Trophoblast cell (in vitro differentiated cells and primary cell): ENCODE data around the gene SYT1.
A peak's percentile ranks its signal among the peaks of the same experiment; 100 is the strongest.

ENCODE experiments used
- DNase-seq, 2 donors: peaks; one replicate each; pipeline ENCODE4 v3.0.0-alpha.2; 2016
- H2AFZ ChIP-seq: 2 replicates; pipeline ENCODE4 v1.6.1; 2013; ENCODE audit warnings: low read length, moderate library complexity, mild to moderate bottlenecking; ENCODE audit not compliant: insufficient read depth, poor library complexity
- H2AK5ac ChIP-seq: 2 replicates; pipeline ENCODE4 v1.6.1; 2013; ENCODE audit warnings: mild to moderate bottlenecking, low read length
- H2BK120ac ChIP-seq: 2 replicates; pipeline ENCODE4 v1.6.1; 2013; ENCODE audit warnings: low read length, mild to moderate bottlenecking, moderate library complexity; ENCODE audit not compliant: insufficient read depth, poor library complexity
- H2BK12ac ChIP-seq: 2 replicates; pipeline ENCODE4 v1.6.1; 2013; ENCODE audit warnings: mild to moderate bottlenecking, low read length, moderate library complexity
- H2BK5ac ChIP-seq: 2 replicates; pipeline ENCODE4 v1.6.1; 2013; ENCODE audit warnings: low read length, low read depth, moderate library complexity, mild to moderate bottlenecking; ENCODE audit not compliant: poor library complexity
- H3K14ac ChIP-seq: 2 replicates; pipeline ENCODE4 v1.6.1; 2013; ENCODE audit warnings: mild to moderate bottlenecking, low read length
- H3K18ac ChIP-seq: 2 replicates; pipeline ENCODE4 v1.6.1; 2013; ENCODE audit warnings: mild to moderate bottlenecking, low read length
- H3K23ac ChIP-seq: 2 replicates; pipeline ENCODE4 v1.6.1; 2013; ENCODE audit warnings: low read length
- H3K27ac ChIP-seq: 2 replicates; pipeline ENCODE4 v1.5.1; 2013; ENCODE audit warnings: low read depth, mild to moderate bottlenecking, inconsistent platforms, low read length, moderate library complexity
- H3K27me3 ChIP-seq: 2 replicates; pipeline ENCODE4 v1.6.1; 2013; ENCODE audit warnings: inconsistent platforms, mild to moderate bottlenecking, low read length, moderate library complexity; ENCODE audit not compliant: insufficient read depth
- H3K36me3 ChIP-seq, 2 experiments: 1 replicate in 1 of 2; 2 replicates in 1 of 2; pipeline ENCODE4 v1.6.1; 2013; ENCODE audit warnings: low read length in 2 of 2, mild to moderate bottlenecking in 2 of 2, moderate library complexity in 1 of 2; ENCODE audit not compliant: insufficient read depth in 2 of 2, control insufficient read depth in 1 of 2
- H3K4ac ChIP-seq: 2 replicates; pipeline ENCODE4 v1.6.1; 2013; ENCODE audit warnings: low read depth, mild to moderate bottlenecking, low read length, moderate library complexity
- H3K4me1 ChIP-seq, 2 experiments: 1 replicate in 1 of 2; 2 replicates in 1 of 2; pipeline ENCODE4 v1.6.1; 2013; ENCODE audit warnings: low read length in 2 of 2, mild to moderate bottlenecking in 2 of 2, moderate library complexity in 1 of 2; ENCODE audit not compliant: insufficient read depth in 2 of 2, control insufficient read depth in 1 of 2
- H3K4me2 ChIP-seq: 2 replicates; pipeline ENCODE4 v1.6.1; 2013; ENCODE audit warnings: inconsistent platforms, mild to moderate bottlenecking, low read length, moderate library complexity
- H3K4me3 ChIP-seq: 2 replicates; pipeline ENCODE4 v1.5.1; 2013; ENCODE audit warnings: mild to moderate bottlenecking, low read depth, low read length, inconsistent platforms
- H3K79me1 ChIP-seq: one replicate; pipeline ENCODE4 v1.6.1; 2013; ENCODE audit warnings: low read length
- H3K79me2 ChIP-seq: 2 replicates; pipeline ENCODE4 v1.6.1; 2013; ENCODE audit warnings: low read length, mild to moderate bottlenecking; ENCODE audit not compliant: control insufficient read depth, insufficient read depth, poor library complexity
- H3K9ac ChIP-seq: 2 replicates; pipeline ENCODE4 v1.6.1; 2013; ENCODE audit warnings: mild to moderate bottlenecking, low read length
- H3K9me3 ChIP-seq: 2 replicates; pipeline ENCODE4 v1.6.1; 2013; ENCODE audit warnings: low read depth, mild to moderate bottlenecking, control low read depth, inconsistent platforms, low read length; ENCODE audit not compliant: insufficient read depth
- H4K12ac ChIP-seq: 2 replicates; pipeline ENCODE4 v1.6.1; 2013; ENCODE audit warnings: low read depth, mild to moderate bottlenecking, low read length, moderate library complexity
- H4K8ac ChIP-seq: 2 replicates; pipeline ENCODE4 v1.6.1; 2013; ENCODE audit warnings: low read depth, mild to moderate bottlenecking, low read length, moderate library complexity
- H4K91ac ChIP-seq: one replicate; pipeline ENCODE4 v1.6.1; 2013; ENCODE audit warnings: low read depth, mild to moderate bottlenecking, low read length, moderate library complexity
- WGBS: extraction: QIAGEN DNeasy Blood & Tissue Kit; methylation state at CpG from one replicate; pipeline ENCODE4 v1.1.7; 2013; ENCODE audit warnings: missing lambda C conversion rate; ENCODE audit not compliant: insufficient read length, insufficient coverage; ENCODE audit errors: extremely low coverage; 5-methylcytosine and 5-hydroxymethylcytosine counted together

SYT1 gene

DNA sequence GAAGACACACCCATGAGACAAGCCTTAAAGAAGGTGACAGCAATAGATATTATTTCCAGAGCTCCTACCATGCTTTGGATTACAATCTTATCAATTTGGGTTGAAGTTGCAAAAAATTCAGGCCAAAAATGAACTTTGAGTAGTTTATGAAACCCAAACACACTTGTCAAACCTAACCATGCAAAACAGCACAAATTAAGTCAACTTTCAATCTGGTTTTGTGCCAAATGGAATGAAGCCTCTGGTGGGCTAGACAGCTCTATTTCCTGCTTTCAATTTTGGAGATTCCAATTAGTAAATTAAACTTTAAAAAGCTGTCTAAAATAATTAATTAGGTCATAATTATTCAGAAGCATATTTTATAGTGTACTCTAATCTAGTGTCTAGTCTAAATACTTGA, 203.4 kb downstream of the SYT1 start:
- no peaks in the 10 kb centered on the region for H3K79me2 ChIP-seq
- no peak overlapping the region for H4K91ac ChIP-seq

DNA sequence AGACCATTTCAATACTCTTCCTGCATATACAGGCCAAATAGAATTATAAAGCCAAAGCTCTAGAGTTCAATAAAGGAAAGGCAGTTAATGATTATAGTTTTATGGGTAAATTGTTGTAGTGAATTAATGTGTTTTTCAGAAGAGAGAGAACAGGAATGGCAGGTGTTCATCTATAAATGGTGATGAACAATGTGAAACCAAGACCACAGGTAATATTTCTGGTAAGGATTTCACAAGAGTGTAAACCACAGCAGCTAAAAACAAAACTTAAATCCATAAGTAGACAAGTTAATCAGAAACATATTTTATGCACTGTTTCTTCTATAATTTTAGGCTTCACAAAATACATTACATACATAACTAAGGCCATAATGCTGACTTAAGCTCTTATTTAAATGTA, 204.4 kb downstream of the SYT1 start:
- H2BK120ac ChIP-seq, result no peak overlapping the region
- H3K36me3 ChIP-seq, result no peaks in the 10 kb centered on the region
- H3K23ac ChIP-seq, result no peak overlapping the region
- H3K27ac ChIP-seq, result no peak overlapping the region
- no peak overlapping the region for H2AFZ ChIP-seq
- H3K4me3 ChIP-seq, result no peak overlapping the region
- H2BK5ac ChIP-seq, result no peak overlapping the region
- no peak overlapping the region for H2AK5ac ChIP-seq
- H4K91ac ChIP-seq, result no peak overlapping the region
- H2BK12ac ChIP-seq, result no peak overlapping the region
- H3K9me3 ChIP-seq, result no peaks in the 10 kb centered on the region
- no peak overlapping the region for H3K4me2 ChIP-seq
- no peak overlapping the region for H3K9ac ChIP-seq
- H4K8ac ChIP-seq, result no peak overlapping the region
- H3K18ac ChIP-seq, result no peak overlapping the region
- no peak overlapping the region for H4K12ac ChIP-seq
- H3K79me1 ChIP-seq, result no peaks in the 10 kb centered on the region
- DNase-seq, result no peak
- H3K27me3 ChIP-seq, result no peaks in the 10 kb centered on the region
- H3K14ac ChIP-seq, result no peak overlapping the region
- H3K4me1 ChIP-seq, result no peaks in the 10 kb centered on the region
- no peaks in the 10 kb centered on the region for H3K79me2 ChIP-seq
- no peak overlapping the region for H3K4ac ChIP-seq

More for the DNA sequence above, 203.4 kb downstream of the SYT1 start:
- no peak overlapping the region for H3K27ac ChIP-seq
- no peak overlapping the region for H2BK120ac ChIP-seq
- H3K9me3 ChIP-seq, result no peaks in the 10 kb centered on the region
- no peak overlapping the region for H3K4me2 ChIP-seq
- H3K36me3 ChIP-seq, result no peaks in the 10 kb centered on the region
- no peak overlapping the region for H3K23ac ChIP-seq
- no peak overlapping the region for H2BK12ac ChIP-seq
- no peak overlapping the region for H3K9ac ChIP-seq
- no peaks in the 10 kb centered on the region for H3K4me1 ChIP-seq
- no peak overlapping the region for H3K4ac ChIP-seq
- no peak overlapping the region for H3K4me3 ChIP-seq
- H4K8ac ChIP-seq, result no peak overlapping the region
- H2BK5ac ChIP-seq, result no peak overlapping the region
- no peak overlapping the region for H2AK5ac ChIP-seq
- no peak overlapping the region for H2AFZ ChIP-seq
- no peak overlapping the region for H3K18ac ChIP-seq
- H3K27me3 ChIP-seq, result no peaks in the 10 kb centered on the region
- H3K79me1 ChIP-seq, result no peaks in the 10 kb centered on the region
- DNase-seq, result no peak
- H3K14ac ChIP-seq, result no peak overlapping the region
- H4K12ac ChIP-seq, result no peak overlapping the region

DNA sequence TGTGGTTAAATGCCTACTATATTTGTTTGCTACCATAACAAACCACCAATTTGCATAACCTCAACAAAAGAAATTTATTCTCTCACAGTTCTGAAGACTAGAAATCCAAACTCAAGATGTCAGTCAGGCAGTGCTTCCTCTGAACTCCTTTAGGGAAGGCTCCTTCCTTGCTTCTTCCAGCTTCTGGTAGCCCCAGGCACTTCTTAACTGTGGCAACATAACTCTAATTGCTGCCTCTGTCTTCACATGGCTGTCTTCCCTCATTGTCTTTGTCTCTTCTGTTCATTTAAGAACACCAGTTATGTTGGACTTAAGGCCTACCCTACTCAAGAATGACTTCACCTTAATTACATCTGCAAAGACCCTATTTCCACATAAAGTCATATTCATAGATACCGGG, 206.9 kb downstream of the SYT1 start:
- Histone ChIP-seq H3K4ac (no peak overlapping the region), H3K14ac (no peak overlapping the region), H3K27me3 (no peaks in the 10 kb centered on the region), H3K79me1 (no peaks in the 10 kb centered on the region), H4K8ac (no peak overlapping the region), H4K12ac (no peak overlapping the region), H3K4me2 (no peak overlapping the region), H3K36me3 (no peaks in the 10 kb centered on the region), H2AK5ac (no peak overlapping the region), H3K4me3 (no peak overlapping the region), H4K91ac (no peak overlapping the region), H3K9ac (no peak overlapping the region), H2BK120ac (no peak overlapping the region), H2AFZ (no peak overlapping the region), H3K23ac (no peak overlapping the region), H3K4me1 (no peaks in the 10 kb centered on the region), H2BK5ac (no peak overlapping the region), H2BK12ac (no peak overlapping the region), H3K27ac (no peak overlapping the region), H3K9me3 (no peaks in the 10 kb centered on the region), H3K18ac (no peak overlapping the region), H3K79me2 (no peaks in the 10 kb centered on the region)
- peak in 1 of 2 donors; percentile 31 for DNase-seq
- no CpG with 5 or more reads among the region's 1 CpG for WGBS

DNA sequence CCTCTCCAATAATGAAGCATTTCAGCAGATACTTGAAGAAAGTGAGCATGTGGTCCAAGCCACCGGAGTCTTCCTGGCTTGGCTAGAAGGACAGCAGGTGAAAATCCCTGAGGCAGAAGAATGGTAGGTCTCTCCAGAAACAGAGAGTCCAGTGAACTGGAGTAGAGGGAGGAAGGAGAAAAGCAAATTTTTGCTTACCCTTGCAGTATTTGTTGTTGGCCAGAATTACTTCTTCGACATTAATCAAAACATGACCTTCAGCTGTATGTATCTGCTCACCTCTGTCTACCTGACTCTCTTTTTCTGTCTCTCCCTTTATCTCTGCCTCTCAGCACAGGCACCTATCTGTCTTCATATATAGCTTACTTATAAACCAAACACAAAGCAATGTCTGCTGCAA, 208.9 kb downstream of the SYT1 start:
- Histone ChIP-seq H2BK5ac (no peak overlapping the region), H4K12ac (no peak overlapping the region), H3K23ac (no peak overlapping the region), H2BK12ac (no peak overlapping the region), H4K8ac (no peak overlapping the region), H3K18ac (no peak overlapping the region), H3K79me2 (no peaks in the 10 kb centered on the region), H4K91ac (no peak overlapping the region), H3K4me2 (no peak overlapping the region), H3K4me1 (no peaks in the 10 kb centered on the region), H3K4ac (no peak overlapping the region), H2BK120ac (no peak overlapping the region), H3K9me3 (no peaks in the 10 kb centered on the region), H3K4me3 (no peak overlapping the region), H3K79me1 (no peaks in the 10 kb centered on the region), H3K27ac (no peak overlapping the region), H2AK5ac (no peak overlapping the region), H3K9ac (no peak overlapping the region), H3K27me3 (no peaks in the 10 kb centered on the region), H2AFZ (no peak overlapping the region), H3K14ac (no peak overlapping the region), H3K36me3 (no peaks in the 10 kb centered on the region)
- no CpG with 5 or more reads among the region's 2 CpGs for WGBS
- DNase-seq, result no peak

DNA sequence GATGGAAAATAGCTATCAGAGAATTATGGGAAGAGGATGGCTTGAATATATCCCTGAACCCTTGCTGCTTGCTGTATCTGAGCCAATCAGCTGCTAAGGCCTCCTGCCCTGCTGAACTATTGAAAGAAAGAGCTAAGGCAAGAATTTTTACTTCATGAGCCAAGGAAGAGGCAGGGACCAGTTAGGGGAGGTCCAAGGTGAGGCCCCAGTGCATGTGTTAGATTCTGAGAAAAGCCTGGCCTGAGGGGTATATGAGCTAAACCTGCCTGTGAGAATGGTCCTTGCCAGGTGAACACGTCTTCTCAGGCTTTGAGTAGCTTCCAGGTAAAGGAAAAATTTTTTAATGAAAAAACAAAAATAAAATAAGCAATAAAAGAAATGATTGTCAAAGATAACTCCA, 218.0 kb downstream of the SYT1 start:
- Histone ChIP-seq H2AFZ (no peak overlapping the region), H3K27ac (no peak overlapping the region), H3K79me2 (no peaks in the 10 kb centered on the region), H3K9me3 (no peaks in the 10 kb centered on the region), H3K27me3 (no peaks in the 10 kb centered on the region), H3K18ac (no peak overlapping the region), H3K4ac (no peak overlapping the region), H3K36me3 (no peaks in the 10 kb centered on the region), H3K9ac (no peak overlapping the region), H2AK5ac (no peak overlapping the region), H3K23ac (no peak overlapping the region), H4K8ac (no peak overlapping the region), H2BK120ac (no peak overlapping the region), H2BK5ac (no peak overlapping the region), H3K14ac (no peak overlapping the region), H4K91ac (no peak overlapping the region), H4K12ac (no peak overlapping the region), H3K4me3 (no peak overlapping the region), H3K4me1 (peaks cover 0 to 3% of the 10 kb centered on the region in 2 experiments), H3K4me2 (no peak overlapping the region), H3K79me1 (no peaks in the 10 kb centered on the region), H2BK12ac (peak overlapping the region; percentile 5)
- DNase-seq, result no peak
- WGBS, result no CpG with 5 or more reads among the region's 1 CpG
